GM23338 (cell line): ENCODE results near the gene GCN1. TPM values are rescaled to one million over a fixed set of nuclear protein-coding genes. Genes with fewer than 3 reads are reported as not detected.

Experiments used
- ATAC-seq: fragments of 200-7000 bp; cut with Tn5 transposase; 3 replicates; pipeline ENCODE4 v1.9.1; 2020
- DNase-seq: peaks from one replicate; pipeline ENCODE4 v3.0.0-alpha.2; 2015; ENCODE audit warnings: low spot score
- H2AFZ ChIP-seq: fragments of 200-600 bp; sonication (generic); 2 replicates; pipeline ENCODE4 v1.8.0; 2016; ENCODE audit warnings: antibody characterized with exemption, mild to moderate bottlenecking, moderate library complexity
- H3F3A ChIP-seq: fragments of 200-600 bp; sonication (generic); replicated peaks from 2 replicates; pipeline ENCODE4 v1.8.0; 2017; ENCODE audit warnings: antibody characterized with exemption, mixed run types, low read depth
- H3K27ac ChIP-seq: fragments of 200-600 bp; sonication (generic); 2 replicates; pipeline ENCODE4 v1.6.1; 2016; ENCODE audit warnings: low read depth
- H3K27me3 ChIP-seq: fragments of 200-600 bp; sonication (generic); 2 replicates; pipeline ENCODE4 v1.8.0; 2016; ENCODE audit warnings: mild to moderate bottlenecking, mixed run types, moderate library complexity; ENCODE audit not compliant: insufficient read depth
- H3K36me3 ChIP-seq: fragments of 200-600 bp; sonication (generic); 2 replicates; pipeline ENCODE4 v1.8.0; 2016; ENCODE audit warnings: mild to moderate bottlenecking; ENCODE audit not compliant: insufficient read depth
- H3K4me1 ChIP-seq: fragments of 200-600 bp; sonication (generic); 2 replicates; pipeline ENCODE4 v1.8.0; 2016; ENCODE audit warnings: mild to moderate bottlenecking, moderate library complexity; ENCODE audit not compliant: insufficient read depth
- H3K4me2 ChIP-seq: fragments of 200-600 bp; sonication (generic); 2 replicates; pipeline ENCODE4 v1.7.1; 2017; ENCODE audit warnings: mixed run types
- H3K4me3 ChIP-seq: fragments of 200-600 bp; sonication (generic); 2 replicates; pipeline ENCODE4 v1.6.1; 2016; ENCODE audit warnings: mixed run types
- H3K79me2 ChIP-seq: fragments of 200-600 bp; sonication (generic); replicated peaks from 2 replicates; pipeline ENCODE4 v1.8.0; 2017; ENCODE audit warnings: mild to moderate bottlenecking; ENCODE audit not compliant: insufficient read depth
- H3K9me2 ChIP-seq: fragments of 200-600 bp; sonication (generic); 2 replicates; pipeline ENCODE4 v1.8.0; 2017; ENCODE audit not compliant: insufficient read depth
- H4K20me1 ChIP-seq: fragments of 200-600 bp; sonication (generic); replicated peaks from 2 replicates; pipeline ENCODE4 v1.8.0; 2017; ENCODE audit warnings: mild to moderate bottlenecking; ENCODE audit not compliant: insufficient read depth
- H3K27ac Mint-ChIP-seq: 2 replicates; pipeline ENCODE4 v1.8.0; 2020; ENCODE audit warnings: inconsistent platforms, mild to moderate bottlenecking, moderate library complexity, mixed read lengths
- H3K27me3 Mint-ChIP-seq: 3 replicates; pipeline ENCODE4 v1.8.0; 2022; ENCODE audit warnings: low read depth, mild to moderate bottlenecking, moderate library complexity, mixed read lengths, inconsistent platforms; ENCODE audit not compliant: insufficient read depth, poor library complexity
- H3K36me3 Mint-ChIP-seq: 3 replicates; pipeline ENCODE4 v1.8.0; 2021; ENCODE audit warnings: low read depth, mild to moderate bottlenecking, inconsistent platforms, moderate library complexity, mixed read lengths
- H3K4me1 Mint-ChIP-seq: 3 replicates; pipeline ENCODE4 v1.8.0; 2020; ENCODE audit warnings: mild to moderate bottlenecking, inconsistent platforms, mixed read lengths
- H3K4me3 Mint-ChIP-seq: 3 replicates; pipeline ENCODE4 v1.8.0; 2021; ENCODE audit warnings: moderate library complexity, mild to moderate bottlenecking, inconsistent platforms, mixed read lengths
- H3K9me3 Mint-ChIP-seq: 3 replicates; pipeline ENCODE4 v1.8.0; 2020; ENCODE audit warnings: moderate library complexity, mild to moderate bottlenecking, inconsistent platforms, mixed read lengths
- CREB1 ChIP-seq: fragments of 250-450 bp; sonication (Bioruptor Pico); IDR thresholded peaks from 2 replicates; pipeline ENCODE4 v1.5.0; 2020; ENCODE audit warnings: low read depth, mild to moderate bottlenecking, moderate library complexity
- CTCF ChIP-seq, 2 experiments: fragments of 200-600 bp in 1 of 2; sonication (generic) in 1 of 2; conservative IDR thresholded peaks; 2 replicates each; pipeline versions ENCODE4 v1.5.1 to v1.6.1; 2016 to 2017; ENCODE audit warnings: antibody characterized with exemption in 2 of 2, low read depth in 2 of 2, mild to moderate bottlenecking in 2 of 2, moderate library complexity in 1 of 2
- EZH2 ChIP-seq: fragments of 200-600 bp; sonication (generic); IDR thresholded peaks from one replicate; pipeline ENCODE4 v1.8.0; 2017; ENCODE audit warnings: antibody characterized with exemption, mild to moderate bottlenecking, low read depth; ENCODE audit not compliant: unreplicated experiment
- JUNB ChIP-seq: IDR thresholded peaks from one replicate; pipeline ENCODE4 v1.6.1; 2016; ENCODE audit warnings: antibody characterized with exemption; ENCODE audit not compliant: unreplicated experiment
- NANOG ChIP-seq: IDR thresholded peaks from 2 replicates; pipeline ENCODE4 v1.6.1; 2016; ENCODE audit warnings: antibody characterized with exemption, borderline replicate concordance
- POLR2AphosphoS5 ChIP-seq: IDR thresholded peaks from 2 replicates; pipeline ENCODE4 v1.6.1; 2016; ENCODE audit warnings: antibody characterized with exemption, low read depth
- REST ChIP-seq: IDR thresholded peaks from one replicate; pipeline ENCODE4 v1.6.1; 2018; ENCODE audit warnings: antibody characterized with exemption; ENCODE audit not compliant: unreplicated experiment
- STAT1 ChIP-seq: IDR thresholded peaks from one replicate; pipeline ENCODE4 v1.6.1; 2016; ENCODE audit warnings: antibody characterized with exemption; ENCODE audit not compliant: unreplicated experiment
- ZNF114 ChIP-seq: fragments of 250-450 bp; sonication (Bioruptor Pico); IDR thresholded peaks from 2 replicates; pipeline ENCODE4 v1.5.0; 2020; ENCODE audit warnings: mild to moderate bottlenecking, moderate library complexity
- ZNF462 ChIP-seq: fragments of 250-450 bp; sonication (Bioruptor Pico); IDR thresholded peaks from 2 replicates; pipeline ENCODE4 v1.5.0; 2020; ENCODE audit warnings: mild to moderate bottlenecking, moderate library complexity
- polyA plus RNA-seq: library from polyadenylated mRNA; unstranded; fragments of >200 nt; fragmentation: Nextera tagmentation; extraction: Ambion mirVana; gene quantifications from 2 replicates; pipeline ENCODE4 v1.2.1, GENCODE V29; 2016
- total RNA-seq: library from RNA; depleted of rRNA; stranded (reverse); fragments of >200 nt; shearing (Covaris generic); gene quantifications from 2 replicates; pipeline ENCODE4 v1.2.3, GENCODE V29; 2014

Gene GCN1
- total and polyA plus RNA-seq, 2 experiments from 2014 or later, result 18.0 to 177 TPM

GRCh38 chr12:120238217-120238616 is 43.7 kb upstream of the GCN1 start (continued):
- TF ChIP-seq REST (no peak), CTCF (conservative IDR thresholded peaks at IDR 0.05; ENCODE audit: low read depth in 2 of 2) (no peak), STAT1 (no peak), ZNF114 (CRISPR knock-in tag) (no peak), EZH2 (no peak), CREB1 (CRISPR knock-in tag) (no peak)

GRCh38 chr12:120237360-120238171 is 43.1 kb upstream of the GCN1 start:
- Histone ChIP-seq H3K79me2 (peaks cover 91% of the 10 kb centered on the region), H4K20me1 (peaks cover 14% of the 10 kb centered on the region), H3F3A (peaks cover 12% of the 10 kb centered on the region; the same call in 1 of the 2 replicates), H3K36me3 (no peaks in the 10 kb centered on the region; the same call in 1 of the 2 replicates), H3K4me3 (no peak overlapping the region), H3K4me1 (peaks cover 50% of the 10 kb centered on the region), H2AFZ (no peak overlapping the region), H3K9me2 (no peaks in the 10 kb centered on the region), H3K4me2 (no peak overlapping the region), H3K27me3 (no peaks in the 10 kb centered on the region), H3K27ac (0 out of 2 replicates have a peak overlapping the region, but pooled peaks have one; percentile 19)
- Mint-ChIP-seq H3K27ac (no peak overlapping the region), H3K9me3 (no peaks in the 10 kb centered on the region), H3K27me3 (peaks cover 20% of the 10 kb centered on the region), H3K4me3 (no peak overlapping the region), H3K4me1 (peaks cover 69% of the 10 kb centered on the region), H3K36me3 (no peaks in the 10 kb centered on the region; the same call in 2 of the 3 replicates)
- ATAC-seq (no peak), DNase-seq (no peak)
- TF ChIP-seq ZNF114 (CRISPR knock-in tag) (no peak), POLR2AphosphoS5 (no peak), JUNB (no peak), CTCF (conservative IDR thresholded peaks at IDR 0.05; ENCODE audit: low read depth in 2 of 2) (no peak), EZH2 (no peak), ZNF462 (no peak), NANOG (no peak)
